Keratinocyte (primary cell): ENCODE results near the gene PDIA6.

Source experiments
- EZH2 ChIP-seq: IDR thresholded peaks from one replicate; pipeline ENCODE4 v1.6.1; 2012; ENCODE audit warnings: inconsistent platforms, mild to moderate bottlenecking, low read length, moderate library complexity
- TF ChIP-seq, protein P1 (sequence below), 3 experiments: IDR thresholded peaks in 1 of 3; conservative IDR thresholded peaks in 1 of 3; optimal IDR thresholded peaks in 1 of 3; 2 replicates in 2 of 3; 3 replicates in 1 of 3; pipeline versions ENCODE3 to v1.5.1; 2011; ENCODE audit warnings: low read length in 3 of 3, mild to moderate bottlenecking in 3 of 3, moderate library complexity in 2 of 3, control low read depth in 1 of 3, inconsistent platforms in 1 of 3; ENCODE audit not compliant: insufficient read depth in 2 of 3; ENCODE audit errors: extremely low read depth in 1 of 3

DNA sequence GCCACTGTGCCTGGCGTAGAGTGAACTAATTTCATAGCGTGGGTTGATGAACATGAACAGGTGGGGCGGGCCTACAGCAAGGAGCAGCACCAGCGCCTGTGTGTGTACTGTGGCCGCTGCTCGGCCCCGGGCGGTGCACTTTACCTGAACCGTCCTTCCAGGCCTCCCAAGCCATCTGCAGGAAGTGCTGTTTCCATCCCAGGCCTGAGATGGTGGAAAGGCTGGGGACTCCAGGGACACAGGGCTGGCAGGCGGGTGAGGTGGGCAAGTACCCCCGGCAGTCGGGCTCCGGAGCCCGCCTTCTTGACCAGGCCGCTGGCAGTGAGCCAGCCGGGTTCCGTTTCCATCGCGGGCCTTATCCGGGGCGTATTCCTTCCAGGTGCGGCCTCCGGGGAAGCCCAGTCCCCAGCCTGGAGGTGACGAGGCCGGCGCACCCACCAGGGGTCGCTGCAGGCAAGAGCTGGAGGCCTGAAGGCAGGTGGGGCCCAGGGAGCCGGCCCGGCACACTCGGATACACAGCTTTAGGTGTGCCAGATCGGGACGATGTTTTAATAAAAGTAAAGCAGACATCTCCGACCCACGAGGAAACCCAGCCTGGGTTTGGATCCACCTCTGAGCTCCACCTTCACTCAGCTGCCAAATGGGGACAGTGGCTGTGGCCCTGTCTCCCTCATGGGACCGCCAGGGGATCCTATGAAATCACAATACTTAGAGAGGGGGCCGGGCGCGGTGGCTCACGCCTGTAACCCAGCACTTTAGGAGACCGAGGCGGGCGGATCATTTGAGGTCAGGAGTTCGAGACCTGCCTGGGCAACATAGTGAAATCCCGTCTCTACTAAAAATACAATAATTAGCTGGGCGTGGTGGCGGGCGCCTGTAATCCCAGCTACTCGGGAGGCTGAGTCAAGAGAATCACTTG is 22.7 kb upstream of the PDIA6 start:
- TF ChIP-seq, protein P1, sequence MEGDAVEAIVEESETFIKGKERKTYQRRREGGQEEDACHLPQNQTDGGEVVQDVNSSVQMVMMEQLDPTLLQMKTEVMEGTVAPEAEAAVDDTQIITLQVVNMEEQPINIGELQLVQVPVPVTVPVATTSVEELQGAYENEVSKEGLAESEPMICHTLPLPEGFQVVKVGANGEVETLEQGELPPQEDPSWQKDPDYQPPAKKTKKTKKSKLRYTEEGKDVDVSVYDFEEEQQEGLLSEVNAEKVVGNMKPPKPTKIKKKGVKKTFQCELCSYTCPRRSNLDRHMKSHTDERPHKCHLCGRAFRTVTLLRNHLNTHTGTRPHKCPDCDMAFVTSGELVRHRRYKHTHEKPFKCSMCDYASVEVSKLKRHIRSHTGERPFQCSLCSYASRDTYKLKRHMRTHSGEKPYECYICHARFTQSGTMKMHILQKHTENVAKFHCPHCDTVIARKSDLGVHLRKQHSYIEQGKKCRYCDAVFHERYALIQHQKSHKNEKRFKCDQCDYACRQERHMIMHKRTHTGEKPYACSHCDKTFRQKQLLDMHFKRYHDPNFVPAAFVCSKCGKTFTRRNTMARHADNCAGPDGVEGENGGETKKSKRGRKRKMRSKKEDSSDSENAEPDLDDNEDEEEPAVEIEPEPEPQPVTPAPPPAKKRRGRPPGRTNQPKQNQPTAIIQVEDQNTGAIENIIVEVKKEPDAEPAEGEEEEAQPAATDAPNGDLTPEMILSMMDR (optimal IDR thresholded peaks at IDR 0.05 in 1 of 3, IDR thresholded peaks at IDR 0.05 in 1 of 3, conservative IDR thresholded peaks at IDR 0.05 in 1 of 3; ENCODE audit: extremely low read depth in 1 of 3, insufficient read depth in 2 of 3, low read length in 3 of 3): peak; percentile 65 to 94 (median 89)
- no peak for TF ChIP-seq EZH2
